Left renal pelvis (tissue), 4 donors: ENCODE measurements around the gene ARHGAP10. TPM values are rescaled to one million over a fixed set of nuclear protein-coding genes. Genes with fewer than 3 reads are reported as not detected.
"Not testable (repeated sequence)": the region's sequence is repeated elsewhere in the genome, so short reads cannot be mapped to it uniquely, and the experiment has no call there.

Source experiments
- DNase-seq, 4 donors: peaks; one replicate each; pipeline ENCODE4 v3.0.0-alpha.2; 2013; ENCODE audit warnings: low read depth in 4 of 4, low spot score in 3 of 4
- polyA plus RNA-seq, 4 donors: library from polyadenylated mRNA; unstranded; fragments of 120-200 nt; gene quantifications; one replicate each; pipeline ENCODE4 v1.2.1, GENCODE V29; 2013; ENCODE audit not compliant: insufficient read length in 4 of 4

Gene ARHGAP10
- polyA plus RNA-seq, 4 donors: 17.8 to 20.0 (median 19.0) TPM

GRCh38 chr4:147791341-147791740 is 59.5 kb downstream of the ARHGAP10 start:
- no peak for DNase-seq

- no peak for DNase-seq
Observed at GRCh38 chr4:147791865-147792264, 60.0 kb downstream of the ARHGAP10 start.

DNA sequence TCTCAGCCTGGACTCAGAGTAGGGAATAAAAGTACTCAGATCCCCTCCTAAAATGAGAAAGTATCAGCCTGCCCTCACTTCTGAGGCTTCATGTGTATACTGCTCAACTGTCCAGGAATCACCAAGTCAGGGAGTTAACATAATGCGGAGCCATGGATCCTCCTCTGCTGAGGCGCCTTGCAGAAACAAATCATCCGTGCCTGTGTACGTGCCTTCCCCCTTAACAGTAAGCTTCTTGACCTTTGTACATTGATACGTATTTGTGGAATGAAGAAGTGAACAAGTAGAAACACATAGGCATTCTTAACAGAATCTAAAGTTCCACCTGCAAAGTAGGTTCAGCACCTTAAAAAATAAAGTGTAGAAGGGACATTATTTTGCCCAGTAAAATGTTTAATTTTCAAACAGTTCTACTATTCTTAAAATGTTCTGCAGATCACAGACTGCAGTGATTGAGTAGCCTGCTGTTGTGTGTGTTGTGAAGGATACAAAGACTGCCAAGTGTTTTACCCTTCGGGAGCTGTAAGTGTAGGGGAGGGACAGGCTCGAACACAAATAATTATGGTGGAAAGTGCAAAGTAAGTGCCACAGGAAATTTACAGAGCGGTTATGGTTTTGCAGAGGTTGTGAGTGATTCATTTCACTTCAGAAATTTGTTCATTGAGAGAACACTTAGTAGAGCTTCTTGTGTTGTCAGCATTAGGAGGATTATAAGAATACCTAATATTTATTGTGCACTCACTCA is 61.9 kb downstream of the ARHGAP10 start:
- no peak for DNase-seq

DNA sequence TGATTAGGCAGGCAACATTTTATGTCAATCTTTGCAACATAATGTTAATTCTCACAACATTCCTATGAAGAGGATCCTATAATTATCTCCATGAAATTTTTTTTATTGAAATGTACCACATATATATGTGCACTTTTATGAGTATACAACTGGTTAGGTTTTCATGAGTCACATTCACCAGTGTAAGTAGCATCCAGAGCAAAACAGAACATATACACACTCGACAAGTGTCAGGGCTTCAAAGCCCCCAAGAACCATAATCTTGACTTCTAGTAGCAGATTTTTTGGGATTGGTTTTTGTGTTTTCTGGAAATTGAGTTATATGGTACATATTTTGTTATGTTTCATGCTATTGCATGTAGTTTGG is 62.4 kb downstream of the ARHGAP10 start:
- DNase-seq: no peak

DNA sequence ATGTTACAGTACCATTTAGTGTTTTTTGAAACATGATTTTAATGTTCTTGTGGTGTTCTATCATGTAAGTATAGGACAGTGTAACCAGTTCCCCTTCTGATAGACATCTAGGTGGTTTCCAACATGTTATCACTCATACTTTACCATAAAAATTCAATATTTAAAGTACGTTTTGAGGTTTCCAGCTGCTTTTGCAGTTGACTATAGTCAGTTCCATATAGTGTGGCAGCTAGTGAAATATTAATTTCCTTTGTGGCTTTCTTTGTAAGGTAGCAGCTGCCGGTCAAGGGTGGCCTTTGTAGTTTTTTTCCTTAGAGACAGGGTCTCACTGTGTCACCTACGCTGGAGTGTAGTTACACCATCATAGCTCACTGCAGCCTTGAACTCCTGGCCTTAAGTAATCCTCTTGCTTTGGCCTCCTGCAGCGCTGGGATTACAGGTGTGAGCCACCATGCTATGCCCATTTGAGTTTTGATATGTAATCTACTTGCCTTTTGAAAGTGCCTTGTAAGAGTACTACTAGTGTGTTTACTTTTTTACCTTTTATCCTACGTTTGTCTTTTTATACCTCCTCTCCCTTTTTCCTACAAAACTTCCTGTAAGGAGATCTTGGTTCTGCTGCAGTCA is 63.0 kb downstream of the ARHGAP10 start:
- DNase-seq: no peak

DNA sequence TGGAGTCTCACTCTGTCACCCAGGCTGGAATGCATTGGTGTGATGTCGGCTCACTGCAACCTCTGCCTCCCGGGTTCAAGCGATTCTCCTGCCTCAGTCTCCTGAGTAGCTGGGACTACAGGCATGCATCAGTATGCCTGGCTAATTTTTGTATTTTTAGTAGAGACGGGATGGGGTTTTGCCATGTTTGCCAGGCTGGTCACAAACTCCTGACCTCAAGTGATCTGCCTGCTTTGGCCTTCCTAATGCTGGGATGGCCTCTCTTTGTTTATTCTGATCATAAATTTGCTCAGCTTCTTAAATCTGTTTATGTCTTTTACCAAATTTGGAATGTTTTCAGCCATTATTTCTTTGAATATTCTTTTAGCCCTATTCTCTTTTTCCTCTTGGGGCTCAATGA is 67.2 kb downstream of the ARHGAP10 start:
- DNase-seq: not testable (repeated sequence)

DNA sequence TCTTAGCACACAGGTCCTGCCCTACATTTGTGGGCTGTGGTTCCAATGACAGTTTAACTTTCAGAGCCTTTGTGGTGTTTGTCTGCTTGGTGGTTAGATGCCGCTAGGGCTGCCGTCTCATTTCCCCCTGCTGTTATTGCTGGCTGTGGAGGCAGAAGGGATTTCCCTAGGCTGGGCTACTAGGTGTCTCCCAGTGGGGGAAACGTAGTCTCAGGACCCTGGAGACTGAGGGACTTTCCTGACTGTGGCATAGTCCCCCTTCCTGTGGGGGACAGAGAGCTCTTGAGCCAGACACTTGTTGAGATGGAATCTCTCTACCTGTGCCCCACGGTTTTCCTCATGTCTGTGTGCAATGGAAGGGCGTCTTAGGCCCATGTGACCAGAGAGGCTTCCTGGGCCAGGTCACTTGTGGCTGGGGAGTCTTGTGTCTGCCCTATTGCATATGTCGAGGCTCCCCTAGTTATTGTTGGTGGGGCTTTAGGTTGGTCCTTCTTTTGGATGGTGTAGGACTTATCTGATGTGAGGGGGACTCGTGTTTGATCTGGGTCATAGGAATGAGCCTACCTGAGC is 68.2 kb downstream of the ARHGAP10 start:
- no peak for DNase-seq

- DNase-seq: no peak
Observed at GRCh38 chr4:147801820-147802219, 69.9 kb downstream of the ARHGAP10 start.

- no peak for DNase-seq
Observed at GRCh38 chr4:147802346-147802745, 70.5 kb downstream of the ARHGAP10 start.

- no peak for DNase-seq
Observed at GRCh38 chr4:147805946-147806345, 74.1 kb downstream of the ARHGAP10 start.

DNA sequence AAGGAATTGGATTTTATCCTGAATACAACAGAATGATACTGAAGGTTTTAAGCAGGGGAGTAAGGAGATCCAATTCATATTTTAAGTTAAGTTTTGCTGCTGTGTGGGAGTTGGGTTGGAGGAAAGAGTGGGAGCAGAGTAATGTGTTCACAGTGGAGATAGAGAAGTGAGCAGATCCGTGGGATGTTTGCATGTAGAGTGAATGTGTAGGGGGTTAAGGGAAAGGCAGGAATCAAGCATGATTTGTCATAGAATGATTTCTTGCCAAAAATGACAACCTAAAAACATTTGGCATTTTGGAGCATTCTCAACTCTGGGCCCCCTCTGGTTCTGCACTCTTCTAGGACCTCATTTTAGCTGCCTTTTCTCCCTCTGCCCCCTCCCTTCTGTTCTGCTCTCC is 76.6 kb downstream of the ARHGAP10 start:
- no peak for DNase-seq

DNA sequence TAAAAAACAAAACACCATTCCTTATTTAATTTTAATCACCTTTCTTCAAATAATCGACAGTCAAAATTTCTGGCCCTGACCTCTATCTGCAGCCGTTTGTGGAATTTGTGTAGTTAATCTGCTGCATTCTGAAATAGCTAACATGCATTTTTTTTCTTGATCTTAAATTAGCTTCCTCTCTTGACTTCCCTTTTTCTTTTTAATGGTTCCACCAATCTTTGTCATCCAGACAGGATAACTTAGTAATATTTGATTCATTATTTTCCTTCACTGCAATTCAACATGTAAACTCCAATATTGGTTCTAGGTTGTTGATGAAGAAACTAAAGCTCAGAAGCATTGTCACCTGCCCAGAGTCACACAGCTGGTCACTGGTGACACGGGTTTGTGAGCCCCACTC is 77.3 kb downstream of the ARHGAP10 start:
- DNase-seq: no peak

DNA sequence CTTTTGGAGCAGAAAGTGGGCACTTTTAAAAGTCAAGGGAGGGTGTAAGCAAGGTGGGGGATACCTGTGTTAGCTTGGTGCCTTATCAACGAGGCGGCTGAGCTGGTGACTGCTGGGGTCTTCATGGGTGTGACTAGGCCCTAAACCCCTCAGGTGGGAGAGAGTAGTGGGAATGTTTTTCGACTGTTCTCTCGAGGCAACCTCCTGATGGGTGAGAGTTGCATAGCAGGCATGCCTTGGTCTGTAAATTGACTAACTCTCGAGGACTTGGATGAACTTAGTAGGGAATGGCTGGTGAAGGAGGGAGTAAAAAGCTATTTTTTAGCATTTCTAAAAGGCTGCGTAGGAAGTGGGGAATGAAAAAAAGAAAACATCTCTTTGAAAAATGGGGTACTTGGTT is 80.0 kb downstream of the ARHGAP10 start:
- DNase-seq: no peak

GRCh38 chr4:147813109-147813773 is 81.4 kb downstream of the ARHGAP10 start:
- DNase-seq: no peak

DNA sequence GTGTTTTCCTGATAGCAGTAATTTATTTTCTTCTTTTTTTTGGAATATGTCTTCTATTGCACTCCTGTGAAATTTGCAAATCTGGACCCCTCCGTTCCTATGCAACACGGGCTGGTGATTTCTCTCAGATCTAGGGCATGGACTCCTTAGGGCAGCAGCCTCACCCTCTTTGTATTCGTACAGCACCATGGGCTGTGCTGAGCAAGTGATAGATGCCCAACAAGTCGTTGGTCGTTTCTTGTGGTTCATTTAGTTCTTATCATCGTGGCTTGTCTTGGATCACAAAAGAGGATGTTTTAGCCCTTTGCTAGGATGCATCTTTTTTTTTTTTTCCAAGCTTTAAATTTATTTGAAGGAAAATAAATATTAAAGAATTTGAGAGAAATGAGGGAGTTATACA is 82.1 kb downstream of the ARHGAP10 start:
- DNase-seq: no peak

DNA sequence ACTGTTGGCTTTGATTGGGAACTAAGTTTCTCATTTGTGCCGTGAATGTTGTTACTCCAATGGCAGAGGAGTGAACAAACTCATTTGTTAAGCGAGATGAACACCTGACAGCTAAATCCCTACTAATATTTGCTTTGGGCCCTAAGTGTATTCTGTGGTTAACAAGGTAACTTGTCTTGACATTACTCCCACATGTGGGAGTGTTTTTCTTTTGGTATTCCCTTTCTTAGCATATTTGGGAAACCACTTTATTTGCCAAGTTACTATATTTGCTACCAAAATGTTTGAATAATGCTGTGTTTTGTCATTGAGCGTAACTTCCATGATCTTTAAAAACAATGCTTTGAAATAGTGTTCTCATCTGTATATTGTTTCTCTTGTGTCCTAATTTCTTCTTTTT is 82.5 kb downstream of the ARHGAP10 start:
- DNase-seq: no peak

GRCh38 chr4:147815741-147816140 is 83.9 kb downstream of the ARHGAP10 start:
- DNase-seq: no peak

GRCh38 chr4:147816382-147817254 is 84.7 kb downstream of the ARHGAP10 start:
- DNase-seq: no peak

- no peak for DNase-seq
Observed at GRCh38 chr4:147820975-147821374, 89.1 kb downstream of the ARHGAP10 start.

GRCh38 chr4:147821555-147821954 is 89.7 kb downstream of the ARHGAP10 start:
- DNase-seq: no peak

GRCh38 chr4:147822128-147822527 is 90.2 kb downstream of the ARHGAP10 start:
- DNase-seq: no peak
